HG03108 (cell line): ENCODE measurements around the gene CEP20.

ENCODE experiments used
- ATAC-seq: cut with Tn5 transposase; IDR thresholded peaks from one replicate; pipeline ENCODE4 v1.9.1; 2021; ENCODE audit warnings: moderate library complexity; ENCODE audit not compliant: unreplicated experiment

The CEP20 gene

DNA sequence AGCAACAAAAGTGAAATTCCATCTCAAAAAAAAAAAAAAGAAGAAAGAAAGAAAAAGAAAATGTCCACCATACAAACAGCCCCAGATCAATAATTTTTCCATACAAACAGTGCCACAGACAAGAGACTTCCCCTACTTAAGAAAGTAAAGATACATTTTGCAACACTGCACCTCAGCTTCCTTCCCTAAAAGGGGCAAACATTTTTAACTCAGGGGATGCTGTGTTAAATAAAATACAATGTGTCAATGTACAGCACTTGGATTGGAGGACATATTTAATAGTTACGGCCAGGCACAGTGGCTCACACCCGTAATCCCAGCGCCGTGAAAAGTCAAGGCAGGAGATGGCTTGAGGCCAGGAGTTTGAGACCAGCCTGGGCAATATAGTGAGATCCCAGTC, 53.9 kb downstream of the CEP20 start:
- ATAC-seq: no peak

DNA sequence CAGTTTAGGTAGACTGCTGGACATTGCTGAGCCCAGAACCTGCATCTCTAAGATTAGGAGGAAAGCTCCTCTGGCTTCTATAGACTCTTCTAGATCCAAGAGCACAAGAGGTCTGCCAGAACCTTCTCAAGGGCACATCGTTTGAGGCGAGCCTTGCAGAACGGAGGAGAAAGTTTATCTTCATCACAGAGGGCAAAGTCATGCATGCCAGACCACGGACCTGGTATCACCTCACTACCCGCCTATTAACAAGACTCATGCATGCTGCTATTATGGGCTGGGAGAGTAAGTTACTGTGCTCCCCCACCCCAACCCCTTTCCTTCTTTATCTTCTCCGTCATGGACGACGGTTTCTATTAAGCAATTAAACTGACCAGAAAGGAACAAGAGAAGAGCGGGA, 54.9 kb downstream of the CEP20 start:
- ATAC-seq: no peak

DNA sequence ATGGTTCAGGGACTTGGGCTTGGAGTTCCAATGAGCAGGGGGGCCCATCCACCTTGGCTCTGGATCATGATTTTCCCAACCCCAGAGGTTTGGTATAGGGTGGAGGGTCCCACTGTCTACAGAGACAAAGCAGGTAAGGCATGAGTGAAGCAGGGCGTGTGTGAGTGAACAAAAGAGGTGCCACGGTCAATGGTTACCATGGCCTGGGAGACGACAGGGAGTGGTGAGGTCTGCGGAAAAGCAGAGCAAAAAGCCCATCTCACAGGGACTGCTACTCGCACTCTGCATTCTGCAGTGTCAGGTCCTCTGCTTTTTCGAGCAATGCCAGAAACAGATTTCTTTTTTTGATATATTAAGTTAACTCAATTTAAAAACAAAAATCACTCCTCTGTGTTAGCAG, 56.2 kb downstream of the CEP20 start:
- ATAC-seq: no peak

GRCh38 chr16:15830832-15831451, 57.5 kb downstream of the CEP20 start:
- no peak for ATAC-seq

DNA sequence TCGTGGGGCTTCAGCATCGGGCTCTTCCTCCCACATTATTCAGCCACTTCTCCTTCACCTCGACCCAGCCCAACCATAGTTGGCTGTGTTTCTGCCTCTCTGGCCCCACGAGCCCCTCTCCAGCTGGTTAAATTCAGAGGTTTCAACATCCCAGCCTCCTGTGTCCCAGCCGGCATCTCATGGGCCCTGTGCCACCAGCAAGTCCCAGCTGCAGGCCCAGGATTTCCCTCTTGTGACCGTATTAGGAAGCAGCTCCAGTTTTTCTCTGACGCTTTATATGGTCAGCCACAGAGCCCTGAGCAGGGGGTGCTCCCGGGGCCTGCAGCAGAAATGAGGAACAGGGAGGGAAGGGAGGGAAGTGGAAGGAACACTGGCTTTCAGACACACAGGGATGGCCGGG, 58.9 kb downstream of the CEP20 start:
- no peak for ATAC-seq

DNA sequence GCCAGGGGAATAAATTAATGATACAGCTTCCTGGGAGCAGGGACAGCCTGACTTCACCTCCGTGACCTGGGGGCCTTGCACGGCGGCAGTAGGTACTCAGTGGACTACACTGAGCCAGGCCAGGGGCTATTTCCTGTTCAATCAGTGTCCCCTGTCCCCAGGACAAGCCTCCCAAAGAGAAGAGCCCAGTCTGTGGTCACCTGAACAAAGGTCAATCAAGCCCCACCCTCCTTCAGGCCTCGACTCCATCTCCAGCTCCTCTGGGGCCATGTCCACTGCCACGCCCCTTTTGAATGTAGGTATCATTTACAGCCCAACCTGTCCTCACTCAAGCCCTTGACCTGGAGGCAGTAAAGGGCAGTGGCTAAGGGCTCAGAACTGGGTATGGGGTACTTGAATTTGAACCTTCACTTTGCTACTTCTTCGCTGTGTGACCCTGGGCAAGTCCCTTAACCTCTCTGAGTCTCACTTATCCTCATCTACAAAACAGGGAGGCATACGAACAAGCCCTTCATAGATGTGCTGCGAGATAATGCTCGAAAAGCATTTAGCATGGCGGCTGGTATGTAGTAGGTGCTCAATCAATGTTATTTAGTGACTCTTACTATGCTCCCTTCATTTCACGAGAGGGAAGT, 60.6 kb downstream of the CEP20 start:
- ATAC-seq: no peak

GRCh38 chr16:15827299-15827698, 61.1 kb downstream of the CEP20 start:
- ATAC-seq: no peak

DNA sequence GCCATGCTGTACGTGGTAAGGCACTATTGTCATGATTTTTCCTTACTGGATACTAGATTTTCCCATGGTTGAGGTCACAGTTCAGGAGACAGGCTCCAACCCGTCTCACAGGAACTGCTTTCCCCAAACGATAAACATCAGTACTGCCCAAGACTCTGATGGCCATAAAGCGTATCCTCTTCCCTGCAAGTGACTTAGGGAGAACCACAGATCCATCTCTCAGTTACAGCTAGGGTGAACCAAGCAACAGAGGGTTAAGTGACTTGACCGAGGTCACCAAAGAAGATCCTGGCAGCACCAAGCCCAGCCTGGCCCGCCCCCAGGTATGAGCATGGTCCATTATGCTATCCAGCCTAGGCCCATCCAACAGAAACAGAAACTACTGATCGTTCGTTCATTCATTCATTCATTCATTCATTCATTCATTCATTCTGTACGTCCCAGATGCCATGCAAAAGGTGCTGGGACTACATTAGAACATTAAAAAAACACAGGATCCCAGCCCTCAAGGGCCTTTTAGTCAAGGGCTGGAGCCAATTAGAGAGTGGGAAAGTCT, 62.6 kb downstream of the CEP20 start:
- ATAC-seq: no peak

GRCh38 chr16:15822957-15823356, 65.4 kb downstream of the CEP20 start:
- ATAC-seq: no peak

GRCh38 chr16:15820837-15821236, 67.6 kb downstream of the CEP20 start:
- ATAC-seq: no peak

- no peak for ATAC-seq
Measured at GRCh38 chr16:15819046-15819445, 69.4 kb downstream of the CEP20 start.

DNA sequence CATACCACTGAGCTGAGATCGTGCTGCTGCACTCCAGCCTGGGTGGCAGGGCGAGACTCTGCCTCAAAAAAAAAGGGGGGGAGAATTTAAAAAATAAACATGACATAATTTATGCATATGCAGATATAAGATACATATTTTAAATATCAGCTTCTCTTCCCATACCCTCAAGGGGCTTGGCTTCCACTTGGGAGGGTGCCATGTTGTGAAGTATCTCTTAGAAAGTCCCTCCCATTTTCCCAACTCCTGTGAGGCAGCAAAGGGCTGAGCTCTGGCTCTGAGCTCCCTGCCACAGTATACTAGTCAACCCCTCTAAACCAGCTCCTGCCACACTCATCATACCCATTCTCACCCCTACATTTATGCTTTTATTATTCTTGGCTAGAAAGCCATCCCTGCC, 71.0 kb downstream of the CEP20 start:
- ATAC-seq: no peak

- ATAC-seq: no peak
Measured at GRCh38 chr16:15816228-15816627, 72.2 kb downstream of the CEP20 start.
